ENCODE data around the gene HERC3. TPM values are rescaled to one million over a fixed set of nuclear protein-coding genes. Genes with fewer than 3 reads are reported as not detected.

HERC3 gene
- total and polyA plus RNA-seq, 2 donors from 2014 or later = 6.3 to 58.4 TPM

- TF ChIP-seq CTCF (IDR thresholded peaks at IDR 0.05; ENCODE audit: borderline replicate concordance, extremely low read depth, insufficient read depth) = no peak
- H3K36me3 ChIP-seq (ENCODE audit: control insufficient read depth in 2 of 3, insufficient read depth in 3 of 3, low read length in 3 of 3) = no peaks in the 10 kb centered on the region
- peaks cover 0 to 25% (median 6%) of the 10 kb centered on the region in 3 donors for H3K4me1 ChIP-seq (ENCODE audit: control insufficient read depth in 2 of 3, insufficient read depth in 2 of 3, low read depth in 1 of 3, low read length in 3 of 3)
- H3K27ac ChIP-seq (ENCODE audit: low read depth in 2 of 2, low read length in 2 of 2) = peak overlapping the region in 1 of 2 donors; percentile 11
- no peaks in the 10 kb centered on the region for H3K27me3 ChIP-seq (ENCODE audit: control insufficient read depth, insufficient read depth, low read length)
- no peak overlapping the region for H3K9ac ChIP-seq (ENCODE audit: low read length in 3 of 3)
- DNase-seq (no peak), FAIRE-seq (no peak)
- peaks cover 0 to 3% (median 0%) of the 10 kb centered on the region in 3 donors for H3K9me3 ChIP-seq (ENCODE audit: control insufficient read depth in 2 of 3, insufficient read depth in 1 of 3, low read length in 3 of 3)
- intact Hi-C loops (cut with DNase I) = no loop called here
- H3K4me3 ChIP-seq (ENCODE audit: low read length in 3 of 3) = no peak overlapping the region
Observed at GRCh38 chr4:88618782-88619485, 26.7 kb downstream of the HERC3 start.

GRCh38 chr4:88619971-88620370, 27.7 kb downstream of the HERC3 start:
- DNase-seq (no peak), FAIRE-seq (no peak)
- H3K4me3 ChIP-seq (ENCODE audit: low read length in 3 of 3) = no peak overlapping the region
- H3K27me3 ChIP-seq (ENCODE audit: control insufficient read depth, insufficient read depth, low read length) = no peaks in the 10 kb centered on the region
- no peak overlapping the region for H3K27ac ChIP-seq (ENCODE audit: low read depth in 2 of 2, low read length in 2 of 2)
- no peaks in the 10 kb centered on the region for H3K36me3 ChIP-seq (ENCODE audit: control insufficient read depth in 2 of 3, insufficient read depth in 3 of 3, low read length in 3 of 3)
- peaks cover 0 to 12% (median 0%) of the 10 kb centered on the region in 3 donors for H3K9me3 ChIP-seq (ENCODE audit: control insufficient read depth in 2 of 3, insufficient read depth in 1 of 3, low read length in 3 of 3)
- H3K4me1 ChIP-seq (ENCODE audit: control insufficient read depth in 2 of 3, insufficient read depth in 2 of 3, low read depth in 1 of 3, low read length in 3 of 3) = peaks cover 0 to 25% (median 6%) of the 10 kb centered on the region in 3 donors
- intact Hi-C loops (cut with DNase I) = no loop called here
- no peak for TF ChIP-seq CTCF (IDR thresholded peaks at IDR 0.05; ENCODE audit: borderline replicate concordance, extremely low read depth, insufficient read depth)
- no peak overlapping the region for H3K9ac ChIP-seq (ENCODE audit: low read length in 3 of 3)

GRCh38 chr4:88621763-88622327, 29.6 kb downstream of the HERC3 start:
- Histone ChIP-seq H3K4me1 (ENCODE audit: control insufficient read depth in 2 of 3, insufficient read depth in 2 of 3, low read depth in 1 of 3, low read length in 3 of 3) (peaks cover 0 to 25% (median 6%) of the 10 kb centered on the region in 3 donors), H3K9ac (ENCODE audit: low read length in 3 of 3) (no peak overlapping the region), H3K27ac (ENCODE audit: low read depth in 2 of 2, low read length in 2 of 2) (no peak overlapping the region), H3K27me3 (ENCODE audit: control insufficient read depth, insufficient read depth, low read length) (no peaks in the 10 kb centered on the region), H3K36me3 (ENCODE audit: control insufficient read depth in 2 of 3, insufficient read depth in 3 of 3, low read length in 3 of 3) (no peaks in the 10 kb centered on the region), H3K4me3 (ENCODE audit: low read length in 3 of 3) (no peak overlapping the region), H3K9me3 (ENCODE audit: control insufficient read depth in 2 of 3, insufficient read depth in 1 of 3, low read length in 3 of 3) (peaks cover 0 to 12% (median 0%) of the 10 kb centered on the region in 3 donors)
- no peak for TF ChIP-seq CTCF (IDR thresholded peaks at IDR 0.05; ENCODE audit: borderline replicate concordance, extremely low read depth, insufficient read depth)
- intact Hi-C loops (cut with DNase I) = no loop called here
- no peak for DNase-seq
- no peak for FAIRE-seq

Measured in kidney (tissue), 14 donors.